ENCODE measurements around the gene CDC14B.

Gene CDC14B

DNA sequence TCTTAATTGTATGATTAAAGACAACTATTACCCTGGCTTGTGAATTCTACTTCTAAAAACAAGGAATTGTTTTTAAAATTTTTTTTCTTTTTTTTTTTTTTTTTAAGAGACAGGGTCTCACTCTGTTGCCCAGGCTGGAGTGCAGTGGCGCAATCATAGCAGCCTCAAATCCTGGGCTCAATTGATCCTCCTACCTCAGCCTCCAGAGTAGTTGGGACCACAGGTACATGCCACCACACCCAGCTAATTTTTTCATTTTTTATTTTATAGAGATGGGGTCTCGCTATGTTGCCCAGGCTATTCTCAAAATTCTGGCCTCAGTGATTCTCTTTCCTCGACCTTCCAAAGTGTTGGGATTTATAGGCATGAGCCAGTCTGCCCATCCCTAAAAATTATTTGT is 107.4 kb downstream of the CDC14B start:
- Histone ChIP-seq H3K4me2 (ENCODE audit: low read length) (no peak overlapping the region), H3F3A (ENCODE audit: control insufficient read depth, insufficient read depth) (no peaks in the 10 kb centered on the region), H3K79me2 (ENCODE audit: control insufficient read depth, low read length) (no peaks in the 10 kb centered on the region), H3K27ac (ENCODE audit: low read depth, low read length) (no peak overlapping the region), H3K4me1 (ENCODE audit: control insufficient read depth, low read length) (no peaks in the 10 kb centered on the region), H3K9me3 (ENCODE audit: control insufficient read depth, insufficient read depth, low read length) (no peaks in the 10 kb centered on the region), H3K36me3 (ENCODE audit: control insufficient read depth, low read length) (no peaks in the 10 kb centered on the region), H3K4me3 (ENCODE audit: low read length) (no peak overlapping the region), H3K27me3 (ENCODE audit: control insufficient read depth, low read length) (peaks cover 8% of the 10 kb centered on the region; the same call in 1 of the 2 replicates), H4K20me1 (ENCODE audit: control insufficient read depth, insufficient read depth, low read depth, low read length) (no peaks in the 10 kb centered on the region), H3K9me2 (replicated peaks; ENCODE audit: control insufficient read depth, low read length) (no peaks in the 10 kb centered on the region)
- no peak for TF ChIP-seq EZH2phosphoT487 (IDR thresholded peaks at IDR 0.05; ENCODE audit: borderline replicate concordance, low read length)
- TF ChIP-seq CTCF (IDR thresholded peaks at IDR 0.05; ENCODE audit: low read depth, low read length, poor library complexity, severe bottlenecking) = no peak

DNA sequence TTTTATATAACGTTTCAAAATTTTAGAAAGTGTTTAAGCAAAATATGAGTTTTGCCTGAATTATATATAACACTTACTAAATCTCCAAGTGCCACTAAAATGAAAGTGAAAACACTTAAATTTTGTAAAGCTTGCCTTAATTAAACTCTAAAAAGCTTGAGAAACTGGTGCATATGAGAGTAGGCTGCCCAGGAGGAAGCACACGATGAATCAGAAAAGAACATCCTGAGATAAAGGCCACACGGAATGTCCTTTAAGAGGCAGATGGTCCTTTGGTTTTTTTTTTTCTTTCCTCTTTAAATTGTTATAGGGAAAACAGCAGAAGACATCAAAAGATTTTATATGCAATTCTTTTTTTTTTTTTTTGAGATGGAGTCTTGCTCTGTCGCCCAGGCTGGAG is 109.4 kb downstream of the CDC14B start:
- Histone ChIP-seq H4K20me1 (ENCODE audit: control insufficient read depth, insufficient read depth, low read depth, low read length) (no peaks in the 10 kb centered on the region), H3K27me3 (ENCODE audit: control insufficient read depth, low read length) (peaks cover 8% of the 10 kb centered on the region; the same call in 1 of the 2 replicates), H3K79me2 (ENCODE audit: control insufficient read depth, low read length) (no peaks in the 10 kb centered on the region), H3K27ac (ENCODE audit: low read depth, low read length) (no peak overlapping the region), H3F3A (ENCODE audit: control insufficient read depth, insufficient read depth) (no peaks in the 10 kb centered on the region), H3K4me2 (ENCODE audit: low read length) (no peak overlapping the region), H3K4me1 (ENCODE audit: control insufficient read depth, low read length) (no peaks in the 10 kb centered on the region), H3K4me3 (ENCODE audit: low read length) (no peak overlapping the region), H3K36me3 (ENCODE audit: control insufficient read depth, low read length) (no peaks in the 10 kb centered on the region), H3K9me2 (replicated peaks; ENCODE audit: control insufficient read depth, low read length) (no peaks in the 10 kb centered on the region), H3K9me3 (ENCODE audit: control insufficient read depth, insufficient read depth, low read length) (no peaks in the 10 kb centered on the region)
- TF ChIP-seq CTCF (IDR thresholded peaks at IDR 0.05; ENCODE audit: low read depth, low read length, poor library complexity, severe bottlenecking) (no peak), EZH2phosphoT487 (IDR thresholded peaks at IDR 0.05; ENCODE audit: borderline replicate concordance, low read length) (no peak)

DNA sequence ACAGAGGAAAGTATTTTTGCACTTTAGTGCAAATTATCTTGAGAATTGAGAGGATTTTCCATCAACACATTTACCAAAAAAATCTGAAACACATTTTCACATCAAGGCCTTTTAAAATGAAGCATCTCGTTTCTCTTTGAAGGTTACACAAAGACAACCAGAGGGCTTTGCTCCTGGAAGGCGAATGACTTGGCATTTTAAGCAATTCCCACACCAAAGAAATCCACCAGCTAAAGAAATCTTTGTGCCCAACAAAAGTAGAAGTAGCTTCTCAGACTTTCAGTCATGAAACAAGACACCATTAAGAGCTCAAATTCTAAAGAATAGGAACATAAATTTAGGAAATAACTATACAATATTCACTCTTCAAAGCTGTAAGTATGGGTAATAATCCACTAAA is 109.8 kb downstream of the CDC14B start:
- H3K4me2 ChIP-seq (ENCODE audit: low read length) = no peak overlapping the region
- peaks cover 5% of the 10 kb centered on the region; the same call in 1 of the 2 replicates for H3K27me3 ChIP-seq (ENCODE audit: control insufficient read depth, low read length)
- H3K79me2 ChIP-seq (ENCODE audit: control insufficient read depth, low read length) = no peaks in the 10 kb centered on the region
- H3K9me3 ChIP-seq (ENCODE audit: control insufficient read depth, insufficient read depth, low read length) = no peaks in the 10 kb centered on the region
- no peaks in the 10 kb centered on the region for H3K36me3 ChIP-seq (ENCODE audit: control insufficient read depth, low read length)
- H3K27ac ChIP-seq (ENCODE audit: low read depth, low read length) = no peak overlapping the region
- no peaks in the 10 kb centered on the region for H3K9me2 ChIP-seq (replicated peaks; ENCODE audit: control insufficient read depth, low read length)
- no peak overlapping the region for H3K4me3 ChIP-seq (ENCODE audit: low read length)
- no peaks in the 10 kb centered on the region for H3F3A ChIP-seq (ENCODE audit: control insufficient read depth, insufficient read depth)
- H3K4me1 ChIP-seq (ENCODE audit: control insufficient read depth, low read length) = no peaks in the 10 kb centered on the region
- TF ChIP-seq EZH2phosphoT487 (IDR thresholded peaks at IDR 0.05; ENCODE audit: borderline replicate concordance, low read length) = no peak
- no peak for TF ChIP-seq CTCF (IDR thresholded peaks at IDR 0.05; ENCODE audit: low read depth, low read length, poor library complexity, severe bottlenecking)
- H4K20me1 ChIP-seq (ENCODE audit: control insufficient read depth, insufficient read depth, low read depth, low read length) = no peaks in the 10 kb centered on the region

DNA sequence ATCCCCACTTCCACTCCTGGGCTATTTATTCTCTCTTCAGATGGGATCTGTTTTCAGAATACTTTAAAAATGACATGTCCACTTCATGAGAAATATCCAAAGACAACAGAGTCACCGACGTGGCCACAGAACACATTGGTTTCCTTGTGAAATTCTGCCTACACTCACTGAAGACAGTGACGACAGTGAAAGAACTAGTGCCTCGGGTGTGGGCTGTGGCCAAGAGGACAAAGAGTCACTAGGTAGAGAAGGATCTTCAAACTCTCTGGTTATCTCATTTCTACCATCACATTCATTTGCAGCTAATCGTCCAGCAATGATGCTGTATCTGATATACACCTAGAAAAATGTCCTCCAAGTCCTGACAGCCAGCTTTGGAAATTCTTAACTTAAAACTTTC is 110.6 kb downstream of the CDC14B start:
- Histone ChIP-seq H3K27me3 (ENCODE audit: control insufficient read depth, low read length) (no peaks in the 10 kb centered on the region), H3K4me1 (ENCODE audit: control insufficient read depth, low read length) (no peaks in the 10 kb centered on the region), H3K27ac (ENCODE audit: low read depth, low read length) (no peak overlapping the region), H3K36me3 (ENCODE audit: control insufficient read depth, low read length) (no peaks in the 10 kb centered on the region), H4K20me1 (ENCODE audit: control insufficient read depth, insufficient read depth, low read depth, low read length) (no peaks in the 10 kb centered on the region), H3K4me2 (ENCODE audit: low read length) (no peak overlapping the region), H3K9me3 (ENCODE audit: control insufficient read depth, insufficient read depth, low read length) (no peaks in the 10 kb centered on the region), H3F3A (ENCODE audit: control insufficient read depth, insufficient read depth) (no peaks in the 10 kb centered on the region), H3K79me2 (ENCODE audit: control insufficient read depth, low read length) (no peaks in the 10 kb centered on the region), H3K9me2 (replicated peaks; ENCODE audit: control insufficient read depth, low read length) (no peaks in the 10 kb centered on the region), H3K4me3 (ENCODE audit: low read length) (no peak overlapping the region)
- TF ChIP-seq CTCF (IDR thresholded peaks at IDR 0.05; ENCODE audit: low read depth, low read length, poor library complexity, severe bottlenecking) (no peak), EZH2phosphoT487 (IDR thresholded peaks at IDR 0.05; ENCODE audit: borderline replicate concordance, low read length) (no peak)
